GM19240 (cell line): ENCODE measurements around the gene KAT2A.

Source experiments
- DNase-seq: peaks from one replicate; pipeline ENCODE4 v3.0.0; 2011; ENCODE audit warnings: low spot score; ENCODE audit not compliant: insufficient read length

Gene KAT2A

DNA sequence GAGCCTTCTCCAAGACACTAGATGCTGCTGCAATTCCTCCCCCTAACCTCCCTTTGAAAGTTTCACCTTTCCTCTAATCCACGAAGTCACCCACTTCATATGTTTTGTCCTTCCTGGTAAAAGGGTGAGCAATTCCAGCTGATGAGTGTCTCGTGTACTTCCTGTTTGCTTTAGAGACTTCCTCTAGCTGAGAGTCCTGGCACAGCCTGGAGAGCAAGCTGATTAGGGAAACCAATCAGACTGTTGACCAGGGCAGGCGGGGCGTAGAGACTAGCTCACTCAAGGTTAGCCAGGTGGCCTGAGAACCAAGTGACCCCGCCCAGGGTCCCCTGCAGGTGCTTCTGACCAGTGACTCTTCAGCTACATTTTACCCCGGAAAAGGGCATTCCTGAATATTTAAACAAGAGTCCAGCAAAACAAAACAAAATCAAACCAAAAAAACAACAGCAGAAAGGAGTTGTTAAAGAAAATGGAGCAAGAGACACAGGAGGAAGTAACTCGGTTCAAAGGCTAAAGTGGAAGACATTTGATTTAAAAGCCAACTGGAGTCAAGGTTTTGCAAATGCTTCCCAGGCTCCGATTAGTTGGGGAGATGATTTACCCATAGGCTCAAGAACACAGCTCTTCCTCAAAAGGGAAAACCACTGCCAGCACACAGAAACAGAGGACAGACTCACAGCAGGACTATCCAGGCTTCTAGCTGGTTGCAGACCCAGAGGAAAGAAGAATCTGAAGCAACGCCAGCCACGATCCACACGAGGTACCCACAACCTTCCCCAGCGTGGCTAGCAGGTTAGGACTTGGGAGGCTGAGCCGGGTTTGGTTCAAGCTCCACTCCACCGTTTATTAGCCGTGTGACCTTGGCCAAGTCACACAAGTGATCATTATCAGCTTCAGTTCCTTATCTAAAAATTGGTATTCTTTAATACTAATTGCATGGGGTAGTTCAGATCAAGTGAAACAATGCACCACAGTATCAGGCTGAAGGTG lies 14.8 kb upstream of the KAT2A start:
- DNase-seq: no peak

DNA sequence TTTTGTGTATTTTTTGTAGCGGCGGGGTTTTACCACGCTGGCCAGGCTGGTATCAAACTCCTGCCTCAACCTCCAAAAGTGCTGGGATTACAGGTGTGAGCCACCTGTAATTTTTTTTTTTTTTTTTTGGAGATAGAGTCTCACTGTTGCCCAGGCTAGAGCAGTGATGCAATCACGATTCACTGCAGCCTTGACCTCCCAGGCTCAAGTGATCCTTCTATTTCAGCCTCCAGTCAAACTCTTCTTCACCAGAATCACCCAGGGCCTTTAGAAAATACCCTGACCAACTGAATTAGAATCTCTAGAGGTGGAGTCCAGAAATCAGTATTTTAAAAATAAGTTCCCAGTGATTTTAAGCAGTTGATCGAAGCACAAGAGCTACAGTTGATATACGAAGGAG lies 14.0 kb upstream of the KAT2A start:
- DNase-seq: no peak

DNA sequence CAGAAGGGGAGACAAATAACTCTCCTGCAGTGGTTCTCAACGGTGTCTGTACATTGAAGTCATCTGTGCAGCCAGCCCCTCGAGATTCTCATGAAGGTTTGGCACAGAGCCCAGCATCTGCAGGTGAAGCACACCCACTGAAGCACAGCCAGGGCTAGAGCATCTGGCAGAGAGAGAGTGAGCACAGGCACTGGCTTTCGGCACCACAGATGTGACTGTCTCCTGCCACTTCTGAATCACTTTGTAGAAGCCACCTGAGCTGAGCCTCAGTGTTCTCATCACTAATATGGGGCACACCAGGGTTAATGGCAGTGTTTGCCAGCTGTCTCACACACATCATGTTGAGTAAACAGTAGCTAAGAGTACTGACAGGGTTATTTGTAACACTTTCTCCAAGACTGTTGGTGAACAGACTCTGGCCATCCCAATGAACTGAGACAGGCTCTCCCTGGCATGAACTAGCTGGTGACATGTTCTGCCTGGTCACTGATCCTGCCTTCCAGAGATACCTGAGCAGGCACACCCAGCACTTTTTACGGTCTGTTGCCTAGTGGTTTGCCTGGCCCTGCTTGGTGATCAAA lies 12.4 kb upstream of the KAT2A start:
- DNase-seq: peak; percentile 51

DNA sequence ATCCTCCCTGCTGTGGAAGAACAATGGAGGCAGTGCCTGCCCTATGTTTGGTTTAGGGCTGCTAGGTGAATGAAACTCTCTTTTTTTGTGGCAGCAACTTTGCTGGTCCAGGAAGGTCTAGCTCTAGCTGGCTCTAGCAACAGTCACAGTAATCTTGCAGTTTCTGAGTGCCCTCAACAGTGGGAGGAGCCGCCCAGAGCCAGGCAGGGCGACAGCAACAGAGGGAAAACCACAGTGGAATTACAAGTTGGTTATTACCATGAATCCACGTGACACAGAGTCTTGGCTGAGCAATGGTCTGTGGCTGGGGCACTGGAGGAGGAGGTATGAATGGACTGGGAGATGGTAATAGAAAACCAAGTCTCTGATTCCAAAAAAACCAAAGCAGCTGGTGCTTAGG lies 11.8 kb upstream of the KAT2A start:
- no peak for DNase-seq

DNA sequence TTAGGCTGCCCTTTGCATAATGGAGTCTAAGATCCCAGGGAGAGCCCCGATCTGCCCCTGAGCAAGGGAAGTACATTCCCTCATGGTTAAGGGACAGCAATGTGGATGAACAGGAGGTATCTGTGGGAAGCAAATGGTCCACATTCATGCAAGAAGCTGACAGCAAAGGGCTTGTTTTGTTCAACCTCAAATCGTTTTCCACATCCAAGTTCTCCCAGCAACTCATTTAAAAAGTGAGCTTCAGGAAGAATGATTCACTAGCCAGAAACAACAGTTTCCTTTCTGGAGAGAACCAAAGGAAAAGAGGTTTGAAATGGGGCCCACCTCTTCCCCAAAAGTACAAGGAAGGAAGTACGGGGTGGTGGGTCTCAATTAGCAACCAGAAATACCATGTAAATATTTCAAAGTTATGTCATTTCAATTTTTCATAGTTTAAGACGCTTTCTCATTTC lies 10.8 kb upstream of the KAT2A start:
- no peak for DNase-seq

DNA sequence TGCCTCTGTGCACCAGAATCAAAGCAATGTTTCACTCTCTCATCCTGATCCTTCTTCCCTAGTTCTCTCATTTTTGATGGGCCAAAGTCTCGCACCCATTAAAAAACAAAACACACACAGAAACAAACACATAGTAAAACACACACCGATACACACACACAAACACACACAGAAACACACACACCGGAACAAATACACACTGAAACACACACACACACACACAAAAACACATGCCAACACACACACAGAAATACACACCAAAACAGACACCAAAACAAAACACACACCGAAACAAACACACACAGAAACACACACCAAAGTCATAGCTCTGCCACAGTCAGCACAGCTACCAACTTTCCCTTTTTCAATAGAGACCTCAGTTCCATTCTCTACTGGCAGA lies 10.1 kb upstream of the KAT2A start:
- no peak for DNase-seq

DNA sequence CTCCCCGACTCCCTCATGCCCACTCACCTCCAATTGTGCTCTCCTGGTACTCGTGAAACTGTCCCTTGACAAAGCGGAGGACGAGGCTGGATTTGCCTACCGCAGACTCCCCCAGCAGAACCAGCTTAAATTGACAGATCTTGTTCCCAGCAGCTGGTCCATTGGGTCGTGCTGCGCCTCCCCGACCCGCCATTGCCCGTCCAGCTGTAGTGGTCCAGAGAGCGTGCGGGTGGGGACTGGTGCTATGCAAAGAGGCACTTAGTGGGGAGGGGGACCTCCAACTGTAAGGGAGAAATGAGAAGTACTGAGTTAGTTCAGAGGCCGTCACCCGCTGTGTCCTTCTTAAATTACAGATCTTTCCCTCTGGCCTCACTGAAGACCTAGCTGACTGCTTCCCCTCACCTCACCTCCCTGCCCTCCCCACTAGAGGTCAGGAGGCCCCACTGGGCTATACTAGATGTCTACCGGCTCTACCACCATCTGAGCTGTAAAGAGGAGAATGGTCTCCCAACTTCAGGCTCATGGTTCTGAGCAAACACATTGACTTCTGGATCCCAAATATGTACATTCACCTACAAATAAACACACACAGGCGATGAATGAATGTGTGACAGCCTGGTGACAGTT lies 9.3 kb upstream of the KAT2A start:
- DNase-seq: no peak

DNA sequence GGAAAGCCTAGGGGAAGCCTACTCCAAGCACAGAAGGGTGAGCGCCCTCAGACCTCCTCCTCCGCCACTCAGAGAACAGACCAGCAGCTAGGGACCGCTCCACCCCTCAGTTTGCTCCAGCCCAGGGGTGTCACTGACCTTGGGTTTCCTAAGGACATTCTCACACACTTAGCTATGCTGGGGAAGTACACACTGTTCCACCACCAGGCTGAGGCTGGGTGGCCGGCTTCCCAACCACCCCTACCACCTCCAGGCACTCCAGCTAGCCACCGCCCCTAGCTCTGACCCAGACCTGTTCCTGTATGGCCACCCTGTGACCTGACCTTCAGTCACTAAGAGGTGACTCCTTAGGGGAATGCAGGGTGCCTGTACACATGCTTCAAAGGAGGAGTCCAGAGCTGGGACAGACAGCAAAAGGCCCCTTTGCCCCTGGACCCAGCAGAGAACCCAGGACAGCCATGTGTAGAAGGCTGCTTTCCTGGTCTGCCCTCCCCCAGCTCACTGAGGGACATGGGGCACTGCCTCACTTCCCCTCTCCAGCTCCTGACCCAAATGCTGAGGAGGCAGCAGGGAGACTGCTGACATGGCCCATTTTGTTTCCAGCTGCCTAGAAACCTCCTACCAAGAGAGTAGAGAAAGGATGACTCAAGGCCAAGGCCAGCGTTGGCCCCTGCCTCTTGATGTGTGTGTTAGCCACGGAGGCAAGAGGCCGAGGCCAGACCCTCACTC lies 8.1 kb upstream of the KAT2A start:
- no peak for DNase-seq

DNA sequence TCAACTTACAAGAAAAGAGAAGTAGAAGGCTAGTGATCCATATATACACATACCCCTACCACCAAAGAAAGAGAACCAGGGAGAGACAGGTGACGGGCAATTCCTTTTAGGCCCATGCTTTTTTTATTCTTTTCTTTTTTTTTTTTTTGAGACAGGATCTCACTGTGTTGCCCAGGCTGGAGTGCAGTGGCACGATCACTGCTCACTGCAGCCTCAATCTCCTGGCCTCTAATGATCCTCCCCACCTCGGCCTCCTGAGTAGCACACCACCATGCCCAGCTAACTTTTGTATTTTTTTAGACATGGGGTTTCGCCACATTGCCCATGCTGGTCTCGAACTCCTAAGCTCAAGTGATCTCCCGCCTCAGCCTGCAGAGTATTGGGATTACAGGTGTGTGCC lies 6.2 kb upstream of the KAT2A start:
- no peak for DNase-seq

DNA sequence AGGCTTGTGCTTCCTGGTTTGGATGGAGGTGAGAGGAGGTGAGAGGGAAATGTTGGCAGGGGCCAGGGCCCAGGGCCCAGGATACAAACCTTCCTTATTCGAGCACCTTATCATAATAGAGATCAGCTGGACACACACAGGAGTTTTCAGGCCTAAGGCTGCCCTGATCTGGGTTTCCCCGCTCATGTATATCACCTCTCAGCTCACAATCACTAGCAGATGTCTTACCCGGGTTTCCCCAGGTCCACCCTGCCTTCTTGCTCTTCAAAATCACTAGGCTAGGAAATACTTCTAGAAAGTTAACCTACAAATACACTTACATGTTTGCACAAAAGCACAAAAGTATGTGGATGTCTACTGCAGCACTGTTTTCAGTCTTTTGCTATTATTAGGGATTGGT lies 5.7 kb upstream of the KAT2A start:
- DNase-seq: no peak

DNA sequence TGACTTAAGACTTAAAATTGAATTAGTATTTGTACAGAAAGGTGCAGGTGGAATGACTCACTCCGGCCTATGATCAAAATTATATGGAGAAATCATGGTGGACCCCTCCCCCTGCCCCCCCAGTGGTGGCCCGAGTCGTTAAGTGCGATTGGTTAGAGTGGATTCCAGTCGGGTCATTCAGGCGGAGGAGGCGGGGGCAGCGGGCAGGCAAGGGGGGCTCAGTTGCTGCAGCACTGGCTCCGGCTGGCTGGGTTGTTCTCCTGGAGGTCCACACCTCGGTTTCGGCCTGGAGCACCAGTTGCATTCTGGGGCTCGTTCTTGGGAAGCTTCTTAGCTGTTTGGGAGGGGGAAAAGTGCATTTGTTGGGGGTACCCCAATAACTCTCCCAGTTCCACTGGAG lies 4.4 kb upstream of the KAT2A start:
- DNase-seq: no peak

DNA sequence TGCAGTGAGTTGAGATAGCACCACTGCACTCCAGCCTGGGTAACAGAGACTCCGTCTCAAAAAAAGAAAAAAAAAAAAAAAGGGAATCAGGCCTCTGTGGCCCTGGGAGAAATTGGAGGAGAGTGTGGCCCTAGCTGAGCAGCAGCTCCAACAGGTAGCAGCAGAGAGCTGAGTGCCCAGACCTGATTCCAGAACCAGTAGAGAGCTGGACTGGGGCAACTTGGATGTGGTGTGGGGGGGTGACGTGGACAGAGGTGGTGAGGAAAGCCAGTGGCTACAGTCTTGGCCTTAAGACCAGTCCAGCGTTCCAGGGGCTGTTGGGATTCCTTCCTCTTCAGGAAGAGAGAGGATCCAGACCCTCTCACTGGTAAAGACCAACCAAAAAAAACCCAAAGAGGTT lies 3.1 kb upstream of the KAT2A start:
- DNase-seq: no peak

DNA sequence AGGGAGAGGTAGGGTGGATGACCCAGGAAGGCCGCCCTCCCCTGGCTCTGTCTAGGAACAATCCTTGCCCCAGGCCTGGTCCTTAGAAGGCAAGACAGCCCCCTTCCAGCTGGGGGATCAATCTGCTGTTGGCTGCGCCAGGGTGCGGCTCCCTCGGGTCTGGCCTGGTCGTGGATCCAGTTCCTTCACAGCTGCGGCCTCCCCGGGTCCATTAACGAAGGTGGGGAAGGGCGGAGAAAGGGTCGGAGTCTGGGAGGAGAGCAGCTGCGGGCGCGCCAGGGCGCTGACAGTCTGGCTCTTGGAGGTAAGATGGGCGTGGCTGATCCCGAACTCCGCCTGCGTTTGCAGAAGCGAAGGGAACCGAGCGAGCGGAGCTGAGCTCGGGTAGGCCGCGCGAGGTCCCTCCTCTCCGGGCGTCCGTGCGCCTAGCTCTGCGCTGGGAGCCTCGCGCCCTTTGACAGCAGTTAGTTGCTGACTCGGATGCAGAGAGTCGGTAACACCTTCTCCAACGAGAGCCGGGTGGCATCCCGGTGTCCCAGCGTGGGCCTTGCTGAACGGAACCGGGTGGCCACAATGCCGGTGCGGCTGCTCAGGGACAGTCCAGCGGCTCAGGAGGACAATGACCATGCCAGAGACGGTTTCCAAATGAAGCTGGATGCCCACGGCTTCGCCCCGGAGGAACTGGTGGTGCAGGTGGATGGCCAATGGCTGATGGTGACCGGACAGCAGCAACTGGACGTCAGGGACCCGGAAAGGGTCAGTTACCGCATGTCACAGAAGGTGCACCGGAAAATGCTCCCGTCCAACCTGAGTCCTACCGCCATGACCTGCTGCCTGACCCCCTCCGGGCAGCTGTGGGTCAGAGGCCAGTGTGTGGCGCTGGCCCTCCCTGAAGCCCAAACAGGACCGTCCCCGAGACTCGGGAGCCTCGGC lies 1.5 kb upstream of the KAT2A start, which contains the start of gene HSPB9:
TSS of gene HSPB9 (plus strand) at position 434 of the 933 bp plus-strand sequence. CDS start at position 481, 47 bp downstream.
- DNase-seq: no peak

DNA sequence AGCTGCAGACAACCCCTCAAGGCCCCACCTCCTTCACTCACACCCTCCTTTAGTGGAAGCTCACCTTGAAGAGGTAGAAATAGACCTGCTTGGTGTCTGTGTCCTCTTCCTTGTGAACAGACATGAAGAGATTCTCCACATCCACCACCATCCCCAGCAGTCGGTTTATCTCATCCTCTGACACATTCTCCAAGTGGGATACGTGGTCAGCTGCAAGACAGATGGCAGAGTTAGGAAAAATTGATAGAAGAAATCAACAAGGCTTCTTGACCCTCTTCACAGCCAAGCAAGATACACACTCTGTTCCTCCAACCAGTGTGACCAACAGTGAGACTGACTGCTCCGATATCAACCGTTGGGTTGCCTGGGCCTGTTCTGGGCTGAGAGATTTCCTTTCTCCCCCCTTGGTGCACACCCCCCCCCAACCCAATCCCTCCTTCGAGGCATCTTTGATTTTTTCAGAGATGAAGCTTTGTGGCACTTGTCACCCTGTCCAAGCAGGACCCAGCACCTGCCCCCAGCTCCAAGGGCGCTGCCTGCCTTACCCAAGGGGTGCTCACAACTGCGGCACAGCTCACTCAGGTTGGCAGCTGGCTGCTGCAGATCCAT lies 902 bp downstream of the KAT2A start:
- DNase-seq: no peak

DNA sequence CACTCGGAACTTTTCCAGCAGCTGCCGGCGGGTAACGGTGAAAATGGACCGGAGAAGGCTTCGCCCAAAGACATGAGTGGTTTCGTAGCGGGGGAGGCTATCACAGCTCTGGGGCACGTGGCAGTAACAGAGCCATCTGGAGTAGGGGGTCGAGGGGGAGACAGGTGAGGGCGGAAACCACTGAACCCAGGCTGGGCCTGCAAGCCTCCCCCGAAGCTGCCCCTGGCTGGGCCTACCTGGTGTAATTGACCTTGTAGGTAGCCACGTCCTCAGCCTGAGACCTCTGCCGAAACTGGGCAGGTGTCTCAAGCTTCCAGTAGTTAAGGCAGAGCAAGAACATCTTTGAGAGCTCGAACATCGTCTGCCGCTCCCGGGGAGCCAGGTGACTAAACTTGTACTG lies 1.9 kb downstream of the KAT2A start:
- no peak for DNase-seq

DNA sequence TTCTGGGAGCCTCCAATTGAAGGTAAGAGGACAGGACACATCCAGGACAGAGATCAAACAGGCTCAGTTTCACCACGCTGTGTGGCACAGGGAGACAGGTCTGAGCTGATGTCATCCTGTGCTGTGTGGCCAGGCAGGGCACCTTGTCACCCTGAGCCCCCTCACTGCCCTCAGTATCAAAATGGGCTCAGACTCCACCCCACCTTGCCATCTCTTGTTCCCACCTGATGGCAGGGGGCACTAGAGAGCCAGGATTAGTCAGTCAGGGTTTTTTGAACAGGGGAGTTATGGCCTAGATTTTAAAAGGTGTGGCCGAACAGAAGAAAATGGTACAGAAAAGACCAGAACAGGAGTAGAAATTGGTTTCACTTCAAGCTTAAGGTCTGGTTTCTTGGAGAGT lies 2.6 kb downstream of the KAT2A start:
- no peak for DNase-seq

DNA sequence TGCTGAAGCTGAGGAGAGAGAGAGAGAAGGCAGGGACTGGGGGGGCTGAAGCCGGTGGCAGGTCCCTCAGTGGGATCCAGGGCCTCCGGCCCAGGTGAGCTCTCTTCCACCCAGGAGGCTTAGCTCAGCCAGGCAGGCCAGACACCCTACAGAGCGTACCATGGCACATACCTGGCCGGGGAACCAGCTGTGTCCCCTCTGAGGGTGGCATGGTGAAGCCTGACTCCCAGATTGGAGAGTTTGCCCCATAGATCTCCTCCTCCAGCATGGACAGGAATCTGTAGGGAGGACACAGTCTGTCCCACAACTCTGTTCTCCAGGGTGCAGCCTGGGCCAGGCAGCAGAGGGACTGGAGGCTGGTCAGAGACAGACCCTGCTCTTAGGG lies 3.0 kb downstream of the KAT2A start:
- no peak for DNase-seq

DNA sequence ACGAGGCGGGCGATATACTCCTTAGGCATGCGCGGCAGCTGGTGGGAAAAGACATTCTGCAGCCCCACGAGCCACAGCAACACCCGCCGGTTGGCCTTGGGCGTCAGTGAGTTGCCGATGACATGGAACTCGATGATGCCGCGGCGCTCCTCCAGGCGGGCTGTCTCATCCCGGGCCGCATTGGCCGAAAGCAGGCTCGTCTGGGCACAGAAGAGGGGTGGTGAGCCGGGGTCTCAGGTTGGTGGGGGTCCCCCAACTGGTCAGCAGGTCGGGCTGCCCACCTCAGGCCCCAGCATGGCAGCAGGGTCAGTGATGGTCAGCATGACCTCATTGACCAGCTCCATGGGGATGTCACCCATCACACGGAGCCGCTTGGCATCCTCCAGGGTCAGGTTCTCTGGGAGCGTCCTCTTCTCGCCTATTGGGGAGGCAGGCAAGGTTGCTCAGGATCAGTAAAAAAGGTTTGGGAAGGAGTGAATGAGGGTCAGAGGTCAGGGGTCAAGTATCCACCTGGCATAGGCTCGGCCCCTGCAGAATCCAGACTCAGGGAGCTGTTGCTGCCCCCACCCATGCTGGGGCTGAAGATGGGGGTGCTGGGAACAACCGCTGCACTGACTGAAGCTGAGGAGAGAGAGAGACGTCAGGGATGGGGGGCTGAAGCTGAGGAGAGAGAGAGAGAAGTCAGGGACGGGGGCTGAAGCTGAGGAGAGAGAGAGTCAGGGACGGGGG lies 3.6 kb downstream of the KAT2A start:
- no peak for DNase-seq

DNA sequence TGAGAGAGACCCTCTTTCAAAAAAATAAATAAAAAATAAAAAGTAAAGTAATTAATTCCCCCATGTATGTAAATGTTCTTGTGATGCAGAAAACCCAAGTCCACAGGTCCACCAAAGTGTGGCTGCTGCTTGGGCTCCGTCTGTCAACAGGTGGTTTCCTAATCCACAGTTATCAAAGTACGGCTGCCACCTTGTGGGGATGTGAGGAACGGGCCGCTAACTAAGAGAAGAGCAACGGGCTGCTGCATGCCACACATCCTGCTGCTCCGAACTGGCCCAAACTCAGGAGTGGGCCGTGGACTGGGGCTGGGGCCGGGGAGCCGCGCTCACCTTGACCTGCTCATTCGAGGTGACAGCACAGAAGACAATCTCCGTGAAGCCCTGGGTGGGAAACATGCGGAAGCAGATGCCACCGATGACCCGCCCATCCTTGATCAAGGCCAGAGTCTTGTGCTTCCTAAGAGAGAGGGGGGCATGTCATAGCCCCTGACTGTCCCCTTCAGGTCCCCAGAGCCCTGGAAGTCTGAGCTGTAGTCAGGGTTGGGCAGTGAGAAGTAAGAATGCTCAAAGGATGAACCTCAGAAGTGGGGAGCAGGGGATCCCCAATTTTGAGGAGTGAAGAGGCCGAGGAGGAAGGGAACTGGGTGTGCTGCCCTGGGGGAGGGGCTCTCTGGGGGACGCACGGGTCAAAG lies 4.3 kb downstream of the KAT2A start:
- DNase-seq: peak; percentile 56
